GM21717 (cell line): ENCODE data around the gene UPF1.
"Not testable (repeated sequence)": the region's sequence is repeated elsewhere in the genome, so short reads cannot be mapped to it uniquely, and the experiment has no call there.

ENCODE experiments used
- ATAC-seq: cut with Tn5 transposase; IDR thresholded peaks from one replicate; pipeline ENCODE4 v1.9.1; 2021; ENCODE audit warnings: mild to moderate bottlenecking, moderate library complexity; ENCODE audit not compliant: unreplicated experiment

Gene UPF1

DNA sequence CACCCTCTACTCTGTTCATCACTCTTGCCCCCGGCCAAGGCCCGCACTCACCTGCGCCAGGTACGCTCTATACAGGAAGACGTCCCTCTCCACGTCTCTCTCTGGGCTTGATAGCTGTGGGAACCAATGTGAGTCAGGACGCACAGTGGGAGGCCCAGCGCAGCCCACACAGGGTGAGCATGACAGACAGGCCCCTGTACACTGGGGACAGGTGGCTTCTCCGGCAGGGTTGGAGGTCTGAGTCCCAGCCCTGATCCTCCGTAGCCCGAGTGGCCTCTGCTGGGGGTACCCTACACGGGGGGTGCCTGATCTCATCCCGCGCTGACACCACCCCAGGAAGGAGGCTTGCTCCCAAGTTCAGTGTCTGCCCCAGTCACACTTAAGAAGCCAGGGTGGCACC, 81.2 kb downstream of the UPF1 start:
- ATAC-seq = no peak

DNA sequence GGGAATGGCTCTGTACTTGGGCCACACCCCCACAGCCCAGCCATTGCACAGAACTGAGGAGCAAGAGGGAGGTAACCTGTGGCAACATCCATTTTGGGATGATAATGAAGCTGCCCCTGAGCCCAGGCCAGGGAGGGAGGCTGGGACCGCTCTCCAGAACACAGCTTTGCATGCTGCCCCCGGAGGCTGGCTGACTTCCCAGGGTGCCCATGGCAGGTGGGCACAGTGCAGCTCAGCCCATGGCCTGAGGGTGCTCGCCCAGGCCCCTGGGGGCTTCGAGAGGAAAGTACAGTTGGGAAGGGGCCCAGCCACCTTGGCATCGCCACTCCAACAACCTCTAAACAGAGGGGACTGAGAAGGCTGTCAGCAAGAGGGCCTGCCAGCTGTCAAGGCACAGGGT, 81.7 kb downstream of the UPF1 start:
- ATAC-seq = no peak

DNA sequence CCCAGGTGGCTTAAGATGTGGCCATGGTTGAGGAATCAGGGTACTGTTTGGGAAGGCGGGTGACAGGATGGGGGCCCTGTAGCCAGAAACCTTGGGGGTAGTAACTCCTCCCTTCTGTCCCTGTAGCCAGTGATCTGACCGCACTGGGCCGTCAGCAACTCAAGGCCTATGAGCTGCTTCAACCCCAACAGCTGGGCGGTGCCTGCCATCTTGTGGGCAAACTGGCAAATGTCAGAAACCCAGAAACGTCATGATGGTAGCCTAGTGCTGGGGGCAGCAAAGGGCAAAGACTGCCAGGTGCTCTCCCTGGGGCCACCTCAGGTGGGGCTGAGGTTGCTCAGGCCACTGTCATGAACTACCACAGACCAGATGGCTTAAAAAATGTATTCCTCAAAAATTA, 83.9 kb downstream of the UPF1 start:
- no peak for ATAC-seq

DNA sequence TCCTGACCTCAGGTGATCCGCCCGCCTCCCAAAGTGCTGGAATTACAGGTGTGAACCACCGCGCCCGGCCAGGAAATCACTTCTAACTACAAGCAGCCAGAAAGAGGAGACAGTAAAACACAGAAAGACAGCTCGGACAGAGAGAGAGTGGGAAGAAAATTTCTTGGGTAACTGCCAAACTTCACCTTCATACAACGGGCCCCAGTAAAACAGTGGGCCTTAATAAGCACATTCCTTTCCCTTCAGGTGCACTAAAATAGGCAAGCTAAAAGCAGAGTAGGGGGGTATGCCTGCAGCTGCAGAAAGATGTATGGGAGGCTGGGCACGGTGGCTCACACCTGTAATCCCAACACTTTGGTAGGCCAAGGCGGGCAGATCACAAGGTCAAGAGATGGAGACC, 85.8 kb downstream of the UPF1 start:
- not testable (repeated sequence) for ATAC-seq
